ENCODE data around the gene PDPK1.
"Not testable (repeated sequence)": the region's sequence is repeated elsewhere in the genome, so short reads cannot be mapped to it uniquely, and the experiment has no call there.

The PDPK1 gene

GRCh38 chr16:2620870-2621269 lies 83.0 kb downstream of the PDPK1 start:
- not testable (repeated sequence) for DNase-seq

GRCh38 chr16:2621395-2621794 lies 83.6 kb downstream of the PDPK1 start:
- DNase-seq: not testable (repeated sequence)

GRCh38 chr16:2627075-2627474 lies 89.3 kb downstream of the PDPK1 start:
- not testable (repeated sequence) for DNase-seq

GRCh38 chr16:2631203-2631602 lies 93.4 kb downstream of the PDPK1 start:
- DNase-seq: not testable (repeated sequence)

GRCh38 chr16:2632291-2632690 lies 94.5 kb downstream of the PDPK1 start:
- DNase-seq: not testable (repeated sequence)

GRCh38 chr16:2639071-2639721 lies 101.4 kb downstream of the PDPK1 start:
- peak; percentile 54 for DNase-seq

GRCh38 chr16:2639722-2640072 lies 101.9 kb downstream of the PDPK1 start:
- DNase-seq: not testable (repeated sequence)

GRCh38 chr16:2642561-2642960 lies 104.7 kb downstream of the PDPK1 start:
- not testable (repeated sequence) for DNase-seq

- not testable (repeated sequence) for DNase-seq
Measured at GRCh38 chr16:2644754-2645453, 107.1 kb downstream of the PDPK1 start.

GRCh38 chr16:2651268-2651871 lies 113.5 kb downstream of the PDPK1 start:
- DNase-seq: not testable (repeated sequence)

Measured in CD4-positive, alpha-beta T cell treated with Interleukin-21 for 1 hour (primary cell).